Measurements from ENCODE around the gene AAK1.

DNA sequence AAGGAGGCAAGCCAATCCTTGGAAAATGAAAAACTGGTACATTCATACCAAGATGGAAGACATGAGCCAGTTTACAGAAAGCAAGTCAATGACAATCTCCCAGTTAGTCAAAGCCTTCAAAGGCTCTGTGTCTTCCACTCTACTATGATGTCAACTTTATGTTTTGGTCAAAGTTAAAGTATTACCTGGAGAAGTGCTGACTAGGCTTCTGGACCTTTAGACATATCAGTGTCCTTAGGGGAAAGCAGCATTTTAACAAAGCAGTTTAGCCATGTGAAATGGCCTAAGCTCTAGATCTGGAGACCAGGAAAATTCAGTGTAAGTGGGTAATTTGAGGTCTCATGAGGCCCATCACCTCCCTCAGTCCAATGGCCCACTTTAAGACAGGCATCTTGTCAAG, 30.8 kb downstream of the AAK1 start:
- TF ChIP-seq, protein P1, sequence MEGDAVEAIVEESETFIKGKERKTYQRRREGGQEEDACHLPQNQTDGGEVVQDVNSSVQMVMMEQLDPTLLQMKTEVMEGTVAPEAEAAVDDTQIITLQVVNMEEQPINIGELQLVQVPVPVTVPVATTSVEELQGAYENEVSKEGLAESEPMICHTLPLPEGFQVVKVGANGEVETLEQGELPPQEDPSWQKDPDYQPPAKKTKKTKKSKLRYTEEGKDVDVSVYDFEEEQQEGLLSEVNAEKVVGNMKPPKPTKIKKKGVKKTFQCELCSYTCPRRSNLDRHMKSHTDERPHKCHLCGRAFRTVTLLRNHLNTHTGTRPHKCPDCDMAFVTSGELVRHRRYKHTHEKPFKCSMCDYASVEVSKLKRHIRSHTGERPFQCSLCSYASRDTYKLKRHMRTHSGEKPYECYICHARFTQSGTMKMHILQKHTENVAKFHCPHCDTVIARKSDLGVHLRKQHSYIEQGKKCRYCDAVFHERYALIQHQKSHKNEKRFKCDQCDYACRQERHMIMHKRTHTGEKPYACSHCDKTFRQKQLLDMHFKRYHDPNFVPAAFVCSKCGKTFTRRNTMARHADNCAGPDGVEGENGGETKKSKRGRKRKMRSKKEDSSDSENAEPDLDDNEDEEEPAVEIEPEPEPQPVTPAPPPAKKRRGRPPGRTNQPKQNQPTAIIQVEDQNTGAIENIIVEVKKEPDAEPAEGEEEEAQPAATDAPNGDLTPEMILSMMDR (IDR thresholded peaks at IDR 0.05; ENCODE audit: low read depth, low read length, poor library complexity, severe bottlenecking) = no peak
- no peak for TF ChIP-seq EZH2phosphoT487 (IDR thresholded peaks at IDR 0.05; ENCODE audit: borderline replicate concordance, low read length)

Measured in DOHH2 (cell line).